Measurements from ENCODE around the gene SOS1.
"Not testable (repeated sequence)": the region's sequence is repeated elsewhere in the genome, so short reads cannot be mapped to it uniquely, and the experiment has no call there.

SOS1 gene

DNA sequence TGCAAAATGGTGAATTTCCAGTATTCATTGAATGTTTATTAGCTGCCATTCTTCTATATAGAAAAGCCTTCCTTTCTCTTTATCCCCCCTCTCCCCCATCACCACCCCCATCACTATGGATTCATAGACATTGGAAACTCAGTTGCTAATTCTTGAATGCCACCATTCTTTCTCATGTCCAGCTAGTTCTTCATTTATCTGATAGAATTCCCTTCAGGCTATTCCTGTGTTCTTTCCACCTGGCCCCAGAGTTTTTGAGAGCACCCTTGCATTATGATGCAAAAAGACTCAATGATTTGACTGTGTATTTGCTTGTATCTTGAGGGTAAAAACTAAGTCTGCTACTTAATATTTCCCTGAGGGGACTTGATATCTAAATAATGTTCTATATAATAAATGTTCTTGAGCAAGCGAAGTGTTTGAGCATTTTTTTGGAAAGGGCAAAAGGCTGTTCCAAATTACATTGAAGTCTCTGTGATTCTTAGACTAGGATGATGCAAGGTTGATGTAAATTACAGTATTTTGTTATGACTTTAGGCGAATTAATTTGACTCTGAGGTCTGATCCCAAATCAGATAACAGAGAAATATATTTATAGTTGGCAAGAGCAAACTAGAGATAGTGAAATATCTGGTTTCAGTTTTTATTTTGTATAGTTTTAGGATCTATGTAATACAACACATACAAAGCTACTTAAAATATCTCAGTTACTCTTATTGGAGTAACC, 18.8 kb upstream of the SOS1 start:
- FAIRE-seq (no peak), DNase-seq (ENCODE audit: low spot score) (no peak)

DNA sequence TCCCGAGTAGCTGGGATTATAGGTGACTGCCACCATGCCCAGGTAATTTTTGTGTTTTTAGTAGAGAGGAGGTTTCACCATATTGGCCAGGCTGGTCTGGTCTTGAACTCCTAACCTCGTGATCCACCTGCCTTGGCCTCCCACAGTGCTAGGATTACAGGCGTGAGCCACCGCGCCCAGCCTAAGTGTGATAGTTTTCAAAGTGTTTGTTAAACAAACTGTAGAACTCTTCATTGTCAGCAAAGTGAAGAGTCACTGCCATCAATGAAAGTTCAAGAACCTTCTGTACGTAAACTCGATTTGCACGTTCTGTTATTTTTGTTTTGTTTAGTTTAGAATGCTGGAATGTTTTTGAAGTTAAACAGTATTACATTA, 18.0 kb upstream of the SOS1 start:
- DNase-seq (ENCODE audit: low spot score) (no peak), FAIRE-seq (no peak)

DNA sequence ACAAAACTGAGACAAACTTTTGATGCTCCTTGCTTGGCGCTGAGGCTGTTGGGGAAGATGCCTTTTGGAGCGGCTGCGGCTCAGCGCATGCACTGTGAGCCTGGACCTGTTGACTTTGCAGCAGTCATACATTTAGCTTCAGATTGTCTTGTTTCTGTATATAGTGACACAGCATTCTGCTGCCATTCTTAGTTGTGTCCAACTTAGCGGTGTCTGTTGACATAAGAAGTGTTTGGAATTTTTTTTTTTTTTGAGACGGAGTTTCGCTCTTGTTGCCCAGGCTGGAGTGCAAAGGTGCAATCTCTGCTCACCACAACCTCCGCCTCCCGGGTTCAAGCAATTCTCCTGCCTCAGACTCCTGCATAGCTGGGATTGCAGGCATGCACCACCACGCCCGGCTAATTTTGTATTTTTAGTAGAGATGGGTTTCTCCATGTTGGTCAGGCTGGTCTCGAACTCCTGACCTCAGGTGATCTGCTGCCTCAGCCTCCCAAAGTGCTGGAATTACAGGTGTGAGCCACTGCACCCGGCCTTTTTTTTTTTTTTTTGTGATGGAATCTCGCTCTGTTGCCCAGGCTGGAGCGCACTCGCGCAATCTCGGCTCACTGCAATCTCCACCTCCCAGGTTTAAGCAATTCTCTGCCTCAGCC, 17.5 kb upstream of the SOS1 start:
- not testable (repeated sequence) for DNase-seq (ENCODE audit: low spot score); FAIRE-seq

DNA sequence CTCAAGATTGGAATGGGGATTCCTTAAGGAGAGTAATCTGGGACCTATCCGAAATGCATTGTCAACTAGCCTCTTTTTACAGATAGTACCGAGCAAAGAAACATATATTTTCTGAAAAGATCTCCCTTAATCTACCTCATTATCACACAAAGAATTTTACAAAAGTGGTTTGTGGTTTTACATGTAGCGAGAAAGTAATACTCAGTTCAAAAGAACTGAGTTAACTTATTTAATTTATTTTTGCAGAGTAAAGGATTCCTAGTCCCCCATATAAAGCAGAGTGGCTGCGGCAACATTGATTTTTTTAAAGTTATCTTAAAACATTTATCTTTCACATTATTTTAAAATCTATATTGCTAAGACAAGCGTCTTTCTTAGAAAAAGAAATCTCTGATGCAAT, 15.9 kb upstream of the SOS1 start:
- FAIRE-seq (no peak), DNase-seq (ENCODE audit: low spot score) (no peak)

DNA sequence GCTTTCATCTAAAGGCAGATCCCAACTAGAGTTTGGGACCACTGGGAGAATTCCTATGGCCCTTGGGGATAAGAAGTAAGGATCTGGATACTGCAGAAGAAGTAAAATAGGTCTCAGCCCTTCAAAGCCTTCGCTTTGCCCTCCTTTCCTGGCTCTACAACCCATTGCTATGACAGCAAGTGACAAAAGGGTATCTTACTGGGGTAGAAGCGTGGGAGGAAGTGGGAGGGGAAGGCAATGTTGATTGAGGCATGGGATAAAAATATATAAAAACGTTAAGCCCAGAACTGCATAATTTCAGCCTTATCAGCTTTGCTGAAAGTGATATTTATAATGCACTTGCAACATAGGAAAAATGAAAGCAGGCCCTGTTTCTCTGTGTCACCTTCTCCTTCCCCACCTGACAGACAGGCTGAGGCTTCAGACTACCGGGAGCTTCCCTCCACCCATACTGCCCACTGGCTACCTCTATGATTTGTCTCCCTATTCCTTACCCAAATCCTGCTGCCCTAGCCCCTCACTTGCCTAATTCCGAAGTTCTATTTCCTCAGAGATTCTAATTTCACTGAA, 14.9 kb upstream of the SOS1 start:
- FAIRE-seq (no peak), DNase-seq (ENCODE audit: low spot score) (no peak)

DNA sequence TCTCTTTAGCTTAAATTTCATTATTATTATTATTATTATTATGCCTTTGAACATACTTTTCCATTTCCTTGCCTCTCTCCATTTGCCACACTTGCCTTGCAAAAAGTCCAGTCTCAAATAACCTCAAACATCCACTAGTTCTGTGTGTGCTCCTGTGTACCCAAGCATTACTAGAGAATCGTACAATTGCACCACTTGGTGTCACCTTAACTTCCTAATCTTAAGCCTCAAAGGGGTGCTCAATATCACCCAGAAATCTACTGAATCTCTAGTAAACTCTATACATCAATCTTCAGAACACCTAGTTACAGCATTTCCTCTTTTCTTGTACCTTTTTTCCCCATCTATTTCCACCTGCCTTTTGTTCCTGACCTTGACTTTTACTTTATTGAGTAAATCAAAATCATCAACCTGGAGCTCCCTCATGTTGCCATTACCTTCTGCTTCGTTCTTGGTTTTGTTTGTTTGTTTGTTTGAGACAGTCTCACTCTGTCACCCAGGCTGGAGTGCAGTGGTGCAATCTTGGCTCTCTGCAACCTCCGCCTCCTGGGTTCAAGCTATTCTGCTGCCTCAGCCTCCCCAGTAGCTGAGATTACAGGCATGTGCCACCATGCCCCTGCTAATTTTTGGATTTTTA, 12.5 kb upstream of the SOS1 start:
- DNase-seq (ENCODE audit: low spot score) (no peak), FAIRE-seq (no peak)

DNA sequence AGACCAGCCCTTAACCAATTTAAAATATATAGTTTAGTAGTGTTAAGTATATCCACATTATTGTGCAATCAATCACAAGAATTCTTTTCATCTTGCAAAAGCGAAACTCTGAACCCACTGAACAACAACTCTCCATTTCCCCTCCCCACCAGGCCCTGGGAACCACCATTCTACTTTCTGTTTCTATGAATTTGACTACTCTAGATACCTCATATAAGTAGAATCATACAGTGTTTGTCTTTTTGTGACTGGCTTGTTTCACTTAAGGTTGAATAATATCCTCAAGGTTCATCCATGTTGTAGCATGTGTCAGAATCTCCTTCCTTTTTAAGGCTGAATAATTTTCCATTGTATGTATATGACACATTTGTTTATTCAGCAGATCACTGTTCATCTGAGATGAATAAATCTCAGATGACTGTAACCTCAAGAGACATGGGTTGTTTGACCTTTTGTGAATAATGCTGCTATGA, 8.1 kb upstream of the SOS1 start:
- FAIRE-seq (no peak), DNase-seq (ENCODE audit: low spot score) (no peak)

DNA sequence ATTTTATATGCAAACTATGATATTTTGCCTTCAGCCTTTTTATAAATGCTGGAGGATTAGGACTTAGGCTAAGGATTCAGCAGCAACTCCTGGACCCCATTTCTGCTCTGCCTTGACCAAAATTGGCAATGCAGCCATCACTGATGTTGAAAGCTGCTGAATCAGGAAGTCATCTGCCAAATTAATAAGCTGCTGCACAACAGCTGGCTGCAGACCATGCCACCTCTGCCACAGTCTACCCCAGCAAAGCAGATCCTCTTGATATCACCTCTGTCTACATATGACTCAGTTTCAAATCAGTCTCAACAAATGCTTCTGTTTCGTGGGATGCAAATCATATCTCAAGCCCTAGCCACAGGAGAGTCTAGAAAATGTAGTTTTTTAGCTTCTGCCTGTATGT, 7.1 kb upstream of the SOS1 start:
- DNase-seq (ENCODE audit: low spot score) = no peak
- FAIRE-seq = no peak

DNA sequence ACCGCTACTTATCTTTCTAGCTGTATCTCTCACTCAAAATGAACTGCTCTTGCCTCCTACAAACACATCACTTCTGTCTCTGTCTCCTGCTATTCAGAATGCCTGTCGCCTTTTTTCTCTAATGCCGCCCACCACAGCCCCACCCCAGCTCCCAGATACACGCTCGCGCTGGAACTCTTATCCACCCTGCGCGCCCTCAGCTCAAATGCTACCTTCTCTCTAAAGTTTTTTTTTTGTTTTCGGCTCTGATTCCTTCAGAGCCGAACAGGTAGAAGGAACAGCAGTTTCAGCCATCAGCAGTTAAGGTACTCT, 3.9 kb upstream of the SOS1 start:
- no peak for DNase-seq (ENCODE audit: low spot score)
- FAIRE-seq = no peak

DNA sequence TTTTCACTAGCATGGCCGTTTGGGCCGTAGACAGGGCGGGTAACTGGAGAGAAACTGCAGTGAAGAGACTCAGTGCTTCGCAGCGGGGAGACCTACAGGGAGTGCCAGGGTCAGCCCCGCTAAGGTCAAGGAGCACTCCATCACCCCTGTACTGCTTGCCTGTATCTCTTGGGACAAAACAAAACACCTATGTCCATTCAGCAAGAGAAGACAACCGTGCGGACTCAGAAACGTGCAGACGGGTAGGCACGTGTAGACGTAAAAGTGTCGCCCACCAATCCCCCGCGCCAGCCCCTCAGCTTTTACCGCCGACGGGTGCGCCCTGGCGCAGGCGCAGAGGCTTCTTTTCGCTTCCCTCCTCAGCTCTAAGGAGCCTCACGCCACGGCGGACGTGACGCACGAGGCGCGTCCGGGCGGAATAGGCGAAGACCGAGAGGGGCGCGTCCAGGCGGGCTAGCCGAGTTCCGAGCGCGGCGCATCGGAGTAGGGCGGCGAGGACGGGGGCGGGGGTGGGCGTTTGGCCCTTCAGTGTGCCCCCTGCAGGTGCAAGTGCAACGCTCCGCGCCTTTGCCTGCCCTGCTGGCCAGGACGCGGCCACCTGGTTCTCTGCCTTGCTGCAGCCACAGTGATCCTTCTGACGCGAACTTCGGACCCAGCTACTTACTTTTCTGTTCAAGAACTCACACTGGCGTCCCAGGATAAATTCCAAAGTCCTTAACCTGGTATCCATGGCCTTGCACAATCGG, 3.3 kb upstream of the SOS1 start:
- peak; percentile 83 for DNase-seq (ENCODE audit: low spot score)
- FAIRE-seq = no peak

DNA sequence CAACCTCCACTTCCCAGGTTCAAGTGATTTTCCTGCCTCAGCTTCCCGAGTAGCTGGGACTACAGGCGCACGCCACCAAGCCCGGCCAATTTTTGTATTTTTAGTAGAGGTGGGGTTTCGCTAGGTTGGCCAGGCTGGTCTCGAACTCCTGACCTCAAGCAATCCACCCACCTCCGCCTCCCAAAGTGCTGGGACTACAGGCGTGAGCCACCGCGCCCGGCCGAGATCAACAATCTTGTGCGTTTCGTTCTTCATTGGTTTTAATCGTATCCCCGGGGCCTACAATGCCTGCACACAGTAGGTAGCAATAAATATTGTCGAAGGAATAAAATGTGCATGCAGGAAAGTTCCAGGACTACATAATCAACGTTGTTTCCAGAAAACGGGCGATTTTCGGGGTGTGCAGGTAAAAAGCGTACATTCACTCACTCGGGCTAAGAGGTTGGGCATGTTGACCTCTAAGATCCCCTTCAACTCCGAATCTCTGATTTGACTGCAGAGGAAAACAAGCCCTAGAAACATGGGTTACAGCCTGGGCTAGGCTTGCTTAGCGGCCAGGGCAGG, 2.7 kb upstream of the SOS1 start:
- DNase-seq (ENCODE audit: low spot score) (no peak), FAIRE-seq (no peak)

DNA sequence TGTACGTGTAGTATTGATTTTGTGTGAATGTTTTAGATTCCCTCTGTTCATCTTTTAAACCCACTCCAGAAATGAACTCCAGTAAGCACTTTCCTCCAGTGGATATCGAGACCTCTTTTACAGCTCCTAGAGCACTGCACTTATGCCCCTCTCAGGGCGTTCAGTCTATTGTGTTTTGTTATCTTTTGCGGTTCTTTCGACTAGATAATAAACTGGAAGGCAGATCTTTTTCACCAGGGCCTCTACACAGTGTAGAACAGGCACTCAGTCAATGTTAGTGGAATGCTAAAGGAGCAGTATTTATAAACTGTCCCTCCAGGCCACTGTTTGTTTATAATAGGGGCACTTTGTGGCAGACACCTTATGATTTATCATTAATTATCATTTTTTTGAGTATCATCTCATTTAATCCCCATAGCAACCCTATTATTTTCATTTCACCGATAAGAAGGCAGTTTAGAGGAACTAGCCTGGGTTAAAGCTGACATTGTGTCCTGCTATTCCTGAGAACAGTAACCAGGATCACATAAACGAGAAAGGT, 742 bp upstream of the SOS1 start:
- DNase-seq (ENCODE audit: low spot score) = no peak
- FAIRE-seq = no peak

DNA sequence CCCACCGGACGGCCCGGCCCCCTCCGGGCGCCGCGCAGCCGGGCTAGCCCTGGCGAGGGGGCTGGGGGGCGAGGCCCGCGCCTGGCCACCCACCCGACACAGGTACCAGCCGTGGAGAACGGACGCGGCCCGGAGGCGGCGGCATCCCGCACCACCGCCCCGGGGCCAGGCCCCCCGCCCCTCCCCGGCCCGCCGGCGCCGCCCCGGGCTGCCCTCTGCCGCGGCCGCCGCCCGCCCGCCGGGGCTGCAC, 405 bp downstream of the SOS1 start:
- DNase-seq (ENCODE audit: low spot score) = no peak

DNA sequence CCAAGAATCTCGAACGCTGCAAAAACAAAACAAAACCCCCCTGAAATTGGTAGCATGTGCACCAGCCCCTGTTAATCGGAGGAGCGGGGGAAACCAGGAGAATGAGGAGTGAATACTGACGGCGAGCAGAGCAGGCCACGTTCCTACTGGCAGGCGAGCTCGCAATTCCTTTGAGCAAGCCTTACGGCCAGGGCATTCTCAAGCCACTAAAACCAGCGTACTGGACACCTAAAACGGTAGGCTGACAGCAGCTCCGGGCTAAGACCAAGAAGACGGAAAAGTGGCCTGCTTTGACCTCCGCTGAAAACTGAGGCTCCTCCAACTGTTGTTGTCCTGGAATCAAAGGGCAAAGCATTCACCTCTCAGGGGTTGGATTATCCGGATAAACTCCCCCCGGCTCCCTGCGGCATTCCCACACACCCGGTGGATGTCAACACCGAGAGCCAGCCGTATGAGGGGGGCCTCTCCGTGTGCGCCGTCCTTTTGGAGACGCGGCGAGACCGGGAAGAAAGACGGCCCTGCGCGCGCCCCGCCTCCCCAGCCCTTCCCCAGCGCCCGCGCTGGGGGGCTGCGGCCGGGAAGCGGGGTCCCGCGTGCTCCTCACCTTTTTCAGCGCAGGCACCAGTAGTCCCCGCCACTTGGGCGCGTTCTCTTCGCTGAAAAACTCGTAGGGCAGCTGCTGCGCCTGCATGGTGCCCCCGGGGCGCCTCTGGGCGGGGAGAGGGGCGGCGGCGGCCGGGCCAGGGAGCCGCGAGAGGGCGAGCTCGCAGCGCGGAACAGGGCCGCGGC, 925 bp downstream of the SOS1 start:
- no peak for FAIRE-seq
- DNase-seq (ENCODE audit: low spot score) = no peak

More for the DNA sequence above, 405 bp downstream of the SOS1 start:
- no peak for FAIRE-seq

DNA sequence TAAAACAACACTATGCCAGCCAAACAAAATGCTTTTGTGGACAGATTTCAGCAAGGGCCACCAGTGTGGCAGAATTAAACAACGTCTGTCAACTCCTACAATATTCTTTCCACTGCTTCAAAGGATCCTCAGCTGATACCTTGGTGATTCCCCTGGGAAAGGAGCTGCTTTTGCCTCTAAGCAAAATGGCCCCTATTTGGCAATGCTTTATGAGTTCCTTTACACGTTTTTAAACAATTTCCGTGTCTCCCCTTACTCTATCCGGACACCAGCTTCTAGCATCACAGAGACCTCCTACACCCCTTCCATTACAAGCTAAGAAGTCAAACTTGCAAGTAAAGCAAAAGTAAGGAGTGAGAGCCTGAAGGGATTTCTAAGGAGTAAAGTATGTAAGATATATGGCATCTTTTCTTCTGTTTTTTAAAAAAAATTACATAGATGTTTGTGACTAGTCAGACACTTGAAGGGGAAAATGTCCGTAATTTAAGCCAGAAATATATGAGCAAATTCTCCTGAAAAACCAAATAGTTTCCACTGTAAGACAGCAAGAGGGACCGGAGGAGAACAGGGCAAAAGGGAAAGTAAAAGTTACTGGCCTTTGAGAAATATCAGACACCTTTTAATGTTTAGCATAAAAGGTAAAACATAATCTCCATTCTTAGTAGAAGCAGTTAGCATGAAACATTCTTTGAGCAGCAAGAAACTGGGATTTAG, 1.9 kb downstream of the SOS1 start:
- DNase-seq (ENCODE audit: low spot score) (no peak), FAIRE-seq (no peak)

DNA sequence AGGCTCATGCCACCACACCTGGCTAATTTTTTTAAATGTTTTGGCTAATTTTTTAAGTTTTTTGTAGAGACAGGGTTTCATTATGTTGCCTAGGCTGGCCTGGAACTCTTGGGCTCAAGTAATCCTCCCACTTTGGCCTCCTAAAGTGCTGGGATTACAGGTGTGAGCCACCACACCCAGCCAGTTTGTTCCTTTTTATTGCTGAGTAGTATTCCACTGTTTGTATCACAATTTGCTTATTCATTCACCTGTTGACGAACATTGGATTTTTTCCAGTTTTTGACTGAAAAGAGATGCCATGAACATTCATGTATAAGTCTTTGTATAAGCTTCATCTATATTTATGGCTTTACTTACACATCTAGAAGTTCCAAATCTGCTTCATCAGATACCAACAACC, 5.3 kb downstream of the SOS1 start:
- FAIRE-seq (no peak), DNase-seq (ENCODE audit: low spot score) (no peak)

DNA sequence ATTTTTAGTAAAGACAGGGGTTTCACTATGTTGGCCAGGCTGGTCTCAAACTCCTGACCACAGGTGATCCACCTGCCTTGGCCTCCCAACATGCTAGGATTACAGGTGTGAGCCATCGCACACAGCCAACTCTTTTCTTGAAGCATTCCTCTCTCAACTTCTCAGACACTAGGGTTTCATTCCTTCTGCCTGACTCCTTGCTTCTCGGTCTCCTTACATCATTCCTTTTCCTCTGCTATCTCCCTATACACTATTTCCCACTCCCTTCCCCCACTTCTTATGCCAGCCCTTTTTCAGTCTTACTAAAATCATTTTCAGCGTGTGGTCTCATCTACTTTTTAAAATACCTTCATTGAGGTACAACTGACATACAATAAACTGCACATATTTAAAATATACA, 6.1 kb downstream of the SOS1 start:
- FAIRE-seq = no peak
- DNase-seq (ENCODE audit: low spot score) = no peak

DNA sequence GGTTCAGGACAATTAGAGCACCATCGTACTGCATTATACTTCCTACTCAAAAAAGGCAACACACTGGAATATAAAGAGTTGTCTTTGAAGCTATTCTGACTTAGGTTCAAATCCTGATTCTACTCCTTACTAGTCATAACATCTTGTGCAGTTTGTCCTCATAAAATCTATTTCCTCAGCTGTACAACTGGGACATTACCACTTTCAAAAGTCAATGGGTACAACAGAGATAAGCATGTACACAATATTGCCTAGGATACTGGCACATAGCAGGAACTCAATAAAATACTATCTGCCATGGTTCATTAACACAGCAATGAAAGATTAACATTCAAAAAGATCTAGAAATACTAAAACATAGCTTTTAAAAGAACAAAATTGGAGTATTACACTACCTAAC, 11.3 kb downstream of the SOS1 start:
- FAIRE-seq = no peak

DNA sequence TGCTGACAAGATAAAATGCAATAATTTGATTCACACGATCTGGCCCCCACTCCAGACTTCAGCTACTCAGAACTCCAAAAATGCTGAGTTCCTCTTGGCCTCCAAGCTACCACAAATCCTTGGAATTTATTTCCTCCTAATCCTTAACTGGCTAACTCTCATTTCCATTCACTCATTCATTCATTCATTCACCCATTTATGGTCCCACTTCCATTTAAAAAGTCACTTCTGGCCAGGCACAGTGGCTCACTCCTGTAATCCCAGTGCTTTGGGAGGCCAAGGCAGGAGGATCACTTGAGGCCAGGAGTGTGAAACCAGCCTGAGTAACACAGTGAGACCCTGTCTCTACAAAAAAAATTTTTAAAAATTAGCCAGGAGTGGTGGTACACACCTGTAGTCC, 12.5 kb downstream of the SOS1 start:
- FAIRE-seq = no peak

More for the DNA sequence above, 11.3 kb downstream of the SOS1 start:
- DNase-seq (ENCODE audit: low spot score) = no peak

DNA sequence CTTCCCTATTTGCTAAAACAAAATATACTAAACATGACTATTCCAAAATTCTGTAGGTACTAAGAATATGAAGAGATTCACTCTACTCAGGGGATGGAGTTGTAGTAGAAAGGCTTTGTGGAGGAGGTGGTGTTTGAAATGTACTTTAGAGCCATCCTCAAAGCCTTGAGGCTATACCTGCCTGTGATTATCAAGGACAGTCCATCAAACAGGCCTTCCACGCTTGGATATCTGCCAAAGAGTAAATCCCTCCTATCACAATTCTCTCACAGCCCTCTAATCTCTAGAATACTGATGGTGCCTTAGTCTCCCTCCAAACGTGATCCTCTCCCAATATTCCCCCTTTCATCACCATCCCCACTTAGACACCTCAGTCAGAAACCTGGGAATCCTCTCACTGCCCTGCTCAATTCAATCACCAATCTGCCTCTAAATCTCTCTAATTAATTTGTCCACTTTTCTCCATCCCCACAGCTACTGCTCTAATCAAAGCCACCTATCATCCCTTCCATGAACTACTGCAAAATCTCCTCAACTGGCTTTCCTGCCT, 13.1 kb downstream of the SOS1 start:
- DNase-seq (ENCODE audit: low spot score) (no peak), FAIRE-seq (no peak)

More for the DNA sequence above, 12.5 kb downstream of the SOS1 start:
- DNase-seq (ENCODE audit: low spot score) = no peak
